ENCODE data around the gene CELF2.

Gene CELF2

GRCh38 chr10:11045995-11046775 lies 28.5 kb downstream of the CELF2 start:
- H3K36me3 ChIP-seq (ENCODE audit: control insufficient read depth, low read length): no peaks in the 10 kb centered on the region
- H4K20me1 ChIP-seq (ENCODE audit: control insufficient read depth, insufficient read depth, low read depth, low read length): no peaks in the 10 kb centered on the region
- H3F3A ChIP-seq (ENCODE audit: control insufficient read depth, insufficient read depth): no peaks in the 10 kb centered on the region
- no peak overlapping the region for H3K4me2 ChIP-seq (ENCODE audit: low read length)
- H3K27me3 ChIP-seq (ENCODE audit: control insufficient read depth, low read length): 0 out of 2 replicates have a peak, but pooled peaks cover 4% of the 10 kb centered on the region
- TF ChIP-seq EZH2phosphoT487 (IDR thresholded peaks at IDR 0.05; ENCODE audit: borderline replicate concordance, low read length): no peak
- TF ChIP-seq, protein P1, sequence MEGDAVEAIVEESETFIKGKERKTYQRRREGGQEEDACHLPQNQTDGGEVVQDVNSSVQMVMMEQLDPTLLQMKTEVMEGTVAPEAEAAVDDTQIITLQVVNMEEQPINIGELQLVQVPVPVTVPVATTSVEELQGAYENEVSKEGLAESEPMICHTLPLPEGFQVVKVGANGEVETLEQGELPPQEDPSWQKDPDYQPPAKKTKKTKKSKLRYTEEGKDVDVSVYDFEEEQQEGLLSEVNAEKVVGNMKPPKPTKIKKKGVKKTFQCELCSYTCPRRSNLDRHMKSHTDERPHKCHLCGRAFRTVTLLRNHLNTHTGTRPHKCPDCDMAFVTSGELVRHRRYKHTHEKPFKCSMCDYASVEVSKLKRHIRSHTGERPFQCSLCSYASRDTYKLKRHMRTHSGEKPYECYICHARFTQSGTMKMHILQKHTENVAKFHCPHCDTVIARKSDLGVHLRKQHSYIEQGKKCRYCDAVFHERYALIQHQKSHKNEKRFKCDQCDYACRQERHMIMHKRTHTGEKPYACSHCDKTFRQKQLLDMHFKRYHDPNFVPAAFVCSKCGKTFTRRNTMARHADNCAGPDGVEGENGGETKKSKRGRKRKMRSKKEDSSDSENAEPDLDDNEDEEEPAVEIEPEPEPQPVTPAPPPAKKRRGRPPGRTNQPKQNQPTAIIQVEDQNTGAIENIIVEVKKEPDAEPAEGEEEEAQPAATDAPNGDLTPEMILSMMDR (IDR thresholded peaks at IDR 0.05; ENCODE audit: low read depth, low read length, poor library complexity, severe bottlenecking): no peak
- H3K4me1 ChIP-seq (ENCODE audit: control insufficient read depth, low read length): no peaks in the 10 kb centered on the region
- no peaks in the 10 kb centered on the region for H3K9me3 ChIP-seq (ENCODE audit: control insufficient read depth, insufficient read depth, low read length)
- no peaks in the 10 kb centered on the region for H3K79me2 ChIP-seq (ENCODE audit: control insufficient read depth, low read length)
- no peak overlapping the region for H3K4me3 ChIP-seq (ENCODE audit: low read length)
- H3K9me2 ChIP-seq (replicated peaks; ENCODE audit: control insufficient read depth, low read length): no peaks in the 10 kb centered on the region
- no peak overlapping the region for H3K27ac ChIP-seq (ENCODE audit: low read depth, low read length)

DNA sequence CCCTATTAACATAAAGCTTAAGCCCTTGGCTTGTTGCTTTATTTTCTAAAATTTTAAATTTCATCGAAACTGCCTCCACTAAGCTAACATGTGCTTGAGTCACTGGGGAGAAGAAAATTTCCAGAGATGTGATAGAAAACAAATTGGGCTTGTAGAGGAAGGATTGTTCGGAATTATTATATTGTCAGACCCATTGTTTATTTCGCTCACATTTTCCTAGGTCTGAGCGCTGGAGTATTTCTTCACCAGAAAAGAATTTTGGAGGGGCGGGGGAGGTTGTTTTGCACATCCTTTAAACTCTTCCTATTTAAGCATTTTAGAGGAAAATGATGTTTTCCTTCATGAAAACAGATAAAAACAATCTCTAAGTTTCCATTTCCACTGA lies 29.1 kb downstream of the CELF2 start:
- Histone ChIP-seq H3K79me2 (ENCODE audit: control insufficient read depth, low read length) (no peaks in the 10 kb centered on the region), H3K9me3 (ENCODE audit: control insufficient read depth, insufficient read depth, low read length) (no peaks in the 10 kb centered on the region), H3K4me2 (ENCODE audit: low read length) (no peak overlapping the region), H3K27ac (ENCODE audit: low read depth, low read length) (no peak overlapping the region), H3K27me3 (ENCODE audit: control insufficient read depth, low read length) (0 out of 2 replicates have a peak, but pooled peaks cover 4% of the 10 kb centered on the region), H3K36me3 (ENCODE audit: control insufficient read depth, low read length) (no peaks in the 10 kb centered on the region), H3K4me1 (ENCODE audit: control insufficient read depth, low read length) (no peaks in the 10 kb centered on the region), H3K4me3 (ENCODE audit: low read length) (no peak overlapping the region), H4K20me1 (ENCODE audit: control insufficient read depth, insufficient read depth, low read depth, low read length) (no peaks in the 10 kb centered on the region), H3K9me2 (replicated peaks; ENCODE audit: control insufficient read depth, low read length) (no peaks in the 10 kb centered on the region), H3F3A (ENCODE audit: control insufficient read depth, insufficient read depth) (no peaks in the 10 kb centered on the region)
- no peak for TF ChIP-seq EZH2phosphoT487 (IDR thresholded peaks at IDR 0.05; ENCODE audit: borderline replicate concordance, low read length)
- TF ChIP-seq, protein P1 (IDR thresholded peaks at IDR 0.05; ENCODE audit: low read depth, low read length, poor library complexity, severe bottlenecking): no peak

DNA sequence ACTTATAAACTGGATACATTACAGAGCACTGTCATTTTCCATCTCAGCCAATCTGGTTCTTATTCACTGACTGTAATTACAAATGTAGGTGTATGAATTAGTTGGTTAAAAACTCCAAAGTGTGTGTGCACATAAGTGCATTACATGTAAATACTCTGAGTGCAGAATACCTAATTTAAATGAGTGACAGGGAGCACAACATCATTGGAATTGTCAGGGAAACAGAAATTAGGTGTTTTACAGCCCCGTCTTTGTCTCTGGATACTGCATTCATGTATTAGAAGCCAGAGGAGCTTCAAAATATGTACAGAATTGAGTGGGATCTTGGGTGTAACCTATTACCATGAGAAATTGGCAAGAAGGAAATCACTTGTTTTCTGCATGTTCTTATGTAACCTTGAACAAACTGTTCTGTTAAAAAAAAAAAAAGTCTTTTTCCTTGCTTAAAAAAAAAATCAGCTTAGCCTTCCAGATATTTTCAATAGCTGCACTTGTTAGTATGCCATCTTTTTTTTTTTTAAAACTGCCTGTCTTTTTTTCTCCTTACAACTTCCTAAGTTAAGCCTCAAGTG lies 31.1 kb downstream of the CELF2 start:
- Histone ChIP-seq H3K4me2 (ENCODE audit: low read length) (no peak overlapping the region), H3F3A (ENCODE audit: control insufficient read depth, insufficient read depth) (no peaks in the 10 kb centered on the region), H3K4me1 (ENCODE audit: control insufficient read depth, low read length) (no peaks in the 10 kb centered on the region), H3K9me2 (replicated peaks; ENCODE audit: control insufficient read depth, low read length) (no peaks in the 10 kb centered on the region), H3K27ac (ENCODE audit: low read depth, low read length) (no peak overlapping the region), H3K4me3 (ENCODE audit: low read length) (no peak overlapping the region), H4K20me1 (ENCODE audit: control insufficient read depth, insufficient read depth, low read depth, low read length) (no peaks in the 10 kb centered on the region), H3K27me3 (ENCODE audit: control insufficient read depth, low read length) (0 out of 2 replicates have a peak, but pooled peaks cover 4% of the 10 kb centered on the region), H3K36me3 (ENCODE audit: control insufficient read depth, low read length) (no peaks in the 10 kb centered on the region), H3K79me2 (ENCODE audit: control insufficient read depth, low read length) (no peaks in the 10 kb centered on the region), H3K9me3 (ENCODE audit: control insufficient read depth, insufficient read depth, low read length) (no peaks in the 10 kb centered on the region)
- TF ChIP-seq, protein P1 (IDR thresholded peaks at IDR 0.05; ENCODE audit: low read depth, low read length, poor library complexity, severe bottlenecking): no peak
- TF ChIP-seq EZH2phosphoT487 (IDR thresholded peaks at IDR 0.05; ENCODE audit: borderline replicate concordance, low read length): no peak

Data from DOHH2 (cell line).